Measurements from ENCODE around the gene MYCL.

Gene MYCL

GRCh38 chr1:39845569-39846566 is 55.8 kb downstream of the MYCL start:
- no peak for TF ChIP-seq CTCF (conservative IDR thresholded peaks at IDR 0.05)
- H3K27ac ChIP-seq = peak overlapping the region; percentile 60
